Karpas-422 (cell line): ENCODE data around the gene KCNMB3. TPM values are rescaled to one million over a fixed set of nuclear protein-coding genes. Genes with fewer than 3 reads are reported as not detected.

Experiments
- DNase-seq: peaks from one replicate; pipeline ENCODE4 v3.0.0-alpha.2; 2015
- H2AFZ ChIP-seq: fragments of 200-600 bp; sonication (generic); 2 replicates; pipeline ENCODE4 v1.6.1; 2014; ENCODE audit warnings: antibody characterized with exemption, low read length, mixed read lengths
- H3K27ac ChIP-seq: fragments of 200-600 bp; sonication (generic); 2 replicates; pipeline ENCODE4 v1.5.1; 2014; ENCODE audit warnings: mild to moderate bottlenecking, low read length, moderate library complexity
- H3K27me3 ChIP-seq: fragments of 200-600 bp; sonication (generic); 2 replicates; pipeline ENCODE4 v1.6.1; 2014; ENCODE audit warnings: low read length, mixed read lengths
- H3K36me3 ChIP-seq: fragments of 200-600 bp; sonication (generic); 2 replicates; pipeline ENCODE4 v1.6.1; 2014; ENCODE audit warnings: low read length, mixed read lengths; ENCODE audit not compliant: insufficient read depth
- H3K4me1 ChIP-seq: fragments of 200-600 bp; sonication (generic); 2 replicates; pipeline ENCODE4 v1.6.1; 2014; ENCODE audit warnings: mild to moderate bottlenecking, low read length, mixed read lengths
- H3K4me2 ChIP-seq: fragments of 200-600 bp; sonication (generic); 2 replicates; pipeline ENCODE4 v1.6.1; 2014; ENCODE audit warnings: low read length, low read depth, mild to moderate bottlenecking; ENCODE audit not compliant: poor library complexity, severe bottlenecking
- H3K4me3 ChIP-seq: fragments of 200-600 bp; sonication (generic); 2 replicates; pipeline ENCODE4 v1.5.1; 2014; ENCODE audit warnings: mild to moderate bottlenecking, antibody characterized with exemption, low read length, mixed read lengths
- H3K79me2 ChIP-seq: fragments of 200-600 bp; sonication (generic); 2 replicates; pipeline ENCODE4 v1.6.1; 2014; ENCODE audit warnings: mild to moderate bottlenecking, low read length, mixed read lengths
- H3K9ac ChIP-seq: fragments of 200-600 bp; sonication (generic); 2 replicates; pipeline ENCODE4 v1.6.0; 2014; ENCODE audit warnings: low read length
- H3K9me2 ChIP-seq: fragments of 200-600 bp; sonication (generic), shearing (Covaris generic); replicated peaks from 2 replicates; pipeline ENCODE4 v1.6.0; 2014; ENCODE audit warnings: mild to moderate bottlenecking, low read length, moderate library complexity; ENCODE audit not compliant: insufficient read depth
- H3K9me3 ChIP-seq: fragments of 300-700, 200-600 bp; sonication (generic); 2 replicates; pipeline ENCODE4 v1.6.1; 2014; ENCODE audit warnings: low read length, mixed read lengths
- H4K20me1 ChIP-seq: fragments of 200-600 bp; sonication (generic); 2 replicates; pipeline ENCODE4 v1.6.1; 2014; ENCODE audit warnings: mild to moderate bottlenecking, antibody characterized with exemption, low read length, low read depth; ENCODE audit not compliant: insufficient read depth
- total RNA-seq: library from RNA; depleted of rRNA; stranded (reverse); fragments of >200 nt; shearing (Covaris generic); gene quantifications from 2 replicates; pipeline ENCODE4 v1.2.3, GENCODE V29; 2014; ENCODE audit warnings: low replicate concordance

The KCNMB3 gene
- total RNA-seq, 1 experiment from 2014 or later = 28.3 TPM

DNA sequence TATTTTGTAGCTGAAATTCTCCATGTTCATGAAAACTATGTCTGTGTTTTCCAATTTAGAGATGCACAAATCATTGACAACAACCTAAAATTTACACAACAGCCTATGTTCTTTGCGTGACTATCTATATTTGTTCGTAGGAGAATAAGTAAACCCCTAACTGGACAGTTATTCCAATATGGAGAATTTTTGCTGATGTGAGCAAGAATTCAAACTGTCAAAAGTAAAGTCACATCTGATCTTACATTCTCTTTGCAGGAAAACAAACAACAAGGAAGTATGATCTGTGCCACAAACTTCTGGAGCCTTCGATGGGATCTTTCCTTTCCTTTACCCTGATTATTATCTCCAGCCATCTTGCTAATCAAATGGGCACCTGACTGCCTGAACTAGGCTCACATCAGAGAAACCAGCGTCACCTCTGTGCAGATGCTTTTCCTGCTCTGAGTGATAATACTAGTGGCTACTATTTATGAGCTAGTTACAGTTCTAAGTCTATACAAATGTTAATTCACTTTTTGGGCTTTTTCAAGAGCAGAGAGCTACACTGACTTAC, 18.3 kb upstream of the KCNMB3 start:
- Histone ChIP-seq H3K4me1 (peaks cover 43% of the 10 kb centered on the region), H3K27ac (no peak overlapping the region), H3K9me3 (no peaks in the 10 kb centered on the region), H3K4me2 (no peak overlapping the region), H3K4me3 (no peak overlapping the region), H4K20me1 (no peaks in the 10 kb centered on the region), H3K36me3 (no peaks in the 10 kb centered on the region), H3K9me2 (no peaks in the 10 kb centered on the region), H3K9ac (no peak overlapping the region), H3K27me3 (no peaks in the 10 kb centered on the region), H2AFZ (no peak overlapping the region), H3K79me2 (no peaks in the 10 kb centered on the region)
- no peak for DNase-seq

DNA sequence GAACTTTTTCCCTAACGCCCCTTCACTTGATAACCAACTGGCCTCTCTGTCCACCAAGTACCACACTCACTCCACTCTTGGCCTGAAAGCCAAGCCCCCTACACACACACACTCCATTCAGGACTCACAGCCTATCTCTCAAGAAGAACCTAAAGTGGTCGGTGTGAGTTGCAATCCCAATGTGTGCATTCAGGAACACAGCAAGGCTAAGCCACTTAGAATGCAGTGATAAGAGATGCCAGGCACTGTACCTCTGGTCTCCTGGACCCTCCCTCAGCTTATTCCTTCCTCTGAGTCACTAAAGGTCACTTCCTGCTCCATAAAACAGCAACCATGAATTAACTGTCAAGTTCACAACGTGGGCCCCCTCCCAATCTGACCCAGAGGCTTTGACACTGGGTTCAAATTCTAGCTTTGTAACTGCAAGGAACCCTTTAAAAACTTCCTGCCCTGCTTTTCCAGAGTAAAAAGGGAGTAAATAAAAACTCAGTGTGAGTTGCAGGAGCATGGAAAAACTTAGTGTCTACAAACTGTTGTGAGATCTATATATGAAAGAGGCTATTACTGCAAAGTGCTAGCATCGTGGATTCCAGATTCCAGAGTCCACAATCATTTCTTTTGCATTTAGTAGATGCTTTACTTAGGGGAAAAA, 17.6 kb upstream of the KCNMB3 start:
- Histone ChIP-seq H3K27me3 (no peaks in the 10 kb centered on the region), H3K4me1 (peaks cover 43% of the 10 kb centered on the region), H3K27ac (no peak overlapping the region), H3K4me2 (no peak overlapping the region), H3K79me2 (no peaks in the 10 kb centered on the region), H3K9ac (no peak overlapping the region), H3K4me3 (no peak overlapping the region), H3K9me3 (no peaks in the 10 kb centered on the region), H3K36me3 (no peaks in the 10 kb centered on the region), H3K9me2 (no peaks in the 10 kb centered on the region), H4K20me1 (no peaks in the 10 kb centered on the region), H2AFZ (no peak overlapping the region; the same call in 1 of the 2 replicates)
- no peak for DNase-seq

- H3K4me3 ChIP-seq = peak overlapping the region; percentile 72
- H3K9me3 ChIP-seq = no peaks in the 10 kb centered on the region
- no peaks in the 10 kb centered on the region for H3K9me2 ChIP-seq
- H3K9ac ChIP-seq = peak overlapping the region; percentile 77
- H3K36me3 ChIP-seq = no peaks in the 10 kb centered on the region
- peaks cover 48% of the 10 kb centered on the region for H3K4me1 ChIP-seq
- H3K79me2 ChIP-seq = peaks cover under 1% of the 10 kb centered on the region; the same call in 1 of the 2 replicates
- no peaks in the 10 kb centered on the region for H3K27me3 ChIP-seq
- peak overlapping the region; percentile 95 for H2AFZ ChIP-seq
- no peaks in the 10 kb centered on the region for H4K20me1 ChIP-seq
- H3K4me2 ChIP-seq = peak overlapping the region; percentile 90
- H3K27ac ChIP-seq = peak overlapping the region; percentile 89
- DNase-seq = peak; percentile 88
These were observed 15.8 kb upstream of the KCNMB3 start for GRCh38 chr3:179266701-179267211.

DNA sequence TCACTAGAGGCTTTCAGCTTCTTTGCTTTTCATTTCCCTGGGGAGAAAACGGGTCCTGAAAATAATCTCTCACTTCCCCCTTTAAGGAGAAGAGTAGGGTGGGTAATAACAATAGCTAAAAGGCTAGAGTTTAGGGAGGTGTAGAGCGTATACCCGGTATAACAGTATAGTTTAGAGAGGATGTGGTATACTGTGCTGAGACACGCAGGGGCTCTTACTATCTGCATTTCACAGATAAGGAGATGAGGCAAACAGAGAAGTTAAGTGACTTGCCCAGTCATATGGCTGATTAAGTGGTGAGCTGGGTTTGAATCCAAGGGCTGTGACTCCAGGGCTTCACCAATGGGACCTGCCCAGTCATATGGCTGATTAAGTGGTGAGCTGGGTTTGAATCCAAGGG, 15.0 kb upstream of the KCNMB3 start:
- H4K20me1 ChIP-seq = no peaks in the 10 kb centered on the region
- no peaks in the 10 kb centered on the region for H3K9me3 ChIP-seq
- peak overlapping the region; percentile 72 for H3K4me3 ChIP-seq
- H3K36me3 ChIP-seq = no peaks in the 10 kb centered on the region
- peaks cover 53% of the 10 kb centered on the region for H3K4me1 ChIP-seq
- H2AFZ ChIP-seq = peak overlapping the region; percentile 95
- H3K9me2 ChIP-seq = no peaks in the 10 kb centered on the region
- H3K4me2 ChIP-seq = peak overlapping the region; percentile 90
- DNase-seq = peak; percentile 88
- peaks cover 5% of the 10 kb centered on the region for H3K79me2 ChIP-seq
- H3K27me3 ChIP-seq = no peaks in the 10 kb centered on the region
- H3K27ac ChIP-seq = peak overlapping the region; percentile 89
- peak overlapping the region; percentile 77 for H3K9ac ChIP-seq

- no peaks in the 10 kb centered on the region for H3K27me3 ChIP-seq
- no peak for DNase-seq
- peak overlapping the region; percentile 72; the same call in 1 of the 2 replicates for H3K4me3 ChIP-seq
- H4K20me1 ChIP-seq = no peaks in the 10 kb centered on the region
- H3K9me3 ChIP-seq = no peaks in the 10 kb centered on the region
- no peaks in the 10 kb centered on the region for H3K9me2 ChIP-seq
- H3K79me2 ChIP-seq = peaks cover 13% of the 10 kb centered on the region
- H3K27ac ChIP-seq = peak overlapping the region; percentile 89; the same call in 1 of the 2 replicates
- H2AFZ ChIP-seq = no peak overlapping the region
- peaks cover 61% of the 10 kb centered on the region for H3K4me1 ChIP-seq
- no peak overlapping the region for H3K9ac ChIP-seq
- no peaks in the 10 kb centered on the region for H3K36me3 ChIP-seq
- H3K4me2 ChIP-seq = peak overlapping the region; percentile 90
These were observed 14.2 kb upstream of the KCNMB3 start for GRCh38 chr3:179265092-179265491.

DNA sequence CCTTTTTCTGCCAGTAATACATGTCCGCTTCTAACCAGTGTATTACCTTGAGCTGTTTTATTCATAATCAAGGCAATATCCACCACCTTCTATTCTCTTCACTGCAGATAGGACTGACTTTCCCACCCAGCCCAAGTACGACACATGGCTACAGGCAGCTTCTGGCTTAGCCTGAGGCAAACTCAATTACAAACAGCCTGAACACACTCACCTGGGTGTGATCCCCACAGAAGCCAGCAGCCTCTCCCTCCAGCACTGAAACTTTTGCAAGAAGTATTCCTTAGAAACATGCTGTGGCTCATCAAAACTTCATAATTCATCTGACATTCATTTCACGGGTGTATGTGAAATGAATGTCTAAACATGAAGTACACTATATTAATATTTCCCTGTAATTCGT, 13.5 kb upstream of the KCNMB3 start:
- no peak overlapping the region for H3K9ac ChIP-seq

DNA sequence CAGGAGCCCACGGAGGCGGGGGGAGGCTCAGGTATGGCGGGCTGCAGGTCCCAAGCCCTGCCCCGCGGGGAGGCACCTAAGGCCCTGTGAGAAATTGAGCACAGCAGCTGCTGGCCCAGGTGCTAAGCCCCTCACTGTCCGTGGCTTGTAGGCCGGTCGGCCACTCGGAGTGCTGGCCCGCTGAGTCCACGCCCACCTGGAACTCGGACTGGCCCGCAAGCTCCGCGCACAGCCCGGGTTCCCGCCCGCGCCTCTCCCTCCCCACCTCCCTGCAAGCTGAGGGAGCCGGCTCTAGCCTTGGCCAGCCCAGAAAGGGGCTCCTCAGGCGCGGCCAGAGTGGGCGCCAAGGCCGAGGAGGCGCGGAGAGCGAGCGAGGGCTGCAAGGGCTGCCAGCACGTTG, 12.2 kb upstream of the KCNMB3 start:
- H3K36me3 ChIP-seq = no peaks in the 10 kb centered on the region
- H4K20me1 ChIP-seq = no peaks in the 10 kb centered on the region
- H2AFZ ChIP-seq = no peak overlapping the region
- H3K79me2 ChIP-seq = peaks cover 33% of the 10 kb centered on the region
- H3K4me2 ChIP-seq = no peak overlapping the region
- no peak overlapping the region for H3K27ac ChIP-seq
- H3K27me3 ChIP-seq = no peaks in the 10 kb centered on the region
- H3K4me1 ChIP-seq = peaks cover 67% of the 10 kb centered on the region
- H3K4me3 ChIP-seq = no peak overlapping the region
- H3K9me2 ChIP-seq = no peaks in the 10 kb centered on the region
- no peak overlapping the region for H3K9ac ChIP-seq
- DNase-seq = no peak
- no peaks in the 10 kb centered on the region for H3K9me3 ChIP-seq

More for the DNA sequence above, 13.5 kb upstream of the KCNMB3 start:
- Histone ChIP-seq H3K4me2 (no peak overlapping the region), H3K9me3 (no peaks in the 10 kb centered on the region), H3K9me2 (no peaks in the 10 kb centered on the region), H3K79me2 (peaks cover 20% of the 10 kb centered on the region), H3K36me3 (no peaks in the 10 kb centered on the region), H4K20me1 (no peaks in the 10 kb centered on the region), H3K27me3 (no peaks in the 10 kb centered on the region), H2AFZ (no peak overlapping the region), H3K4me1 (peaks cover 67% of the 10 kb centered on the region), H3K4me3 (no peak overlapping the region), H3K27ac (peak overlapping the region; percentile 89; the same call in 1 of the 2 replicates)
- no peak for DNase-seq

- DNase-seq = peak; percentile 94
- peak overlapping the region; percentile 84 for H3K27ac ChIP-seq
- H3K36me3 ChIP-seq = no peaks in the 10 kb centered on the region
- no peaks in the 10 kb centered on the region for H4K20me1 ChIP-seq
- peak overlapping the region; percentile 85 for H2AFZ ChIP-seq
- peak overlapping the region; percentile 93 for H3K9ac ChIP-seq
- H3K9me3 ChIP-seq = no peaks in the 10 kb centered on the region
- peaks cover 68% of the 10 kb centered on the region for H3K4me1 ChIP-seq
- H3K9me2 ChIP-seq = no peaks in the 10 kb centered on the region
- peaks cover 51% of the 10 kb centered on the region for H3K79me2 ChIP-seq
- peak overlapping the region; percentile 85 for H3K4me2 ChIP-seq
- H3K4me3 ChIP-seq = peak overlapping the region; percentile 93
- no peaks in the 10 kb centered on the region for H3K27me3 ChIP-seq
These were observed 10.2 kb upstream of the KCNMB3 start for GRCh38 chr3:179260949-179261765.
